ENCODE results near the gene STAC.

The STAC gene

DNA sequence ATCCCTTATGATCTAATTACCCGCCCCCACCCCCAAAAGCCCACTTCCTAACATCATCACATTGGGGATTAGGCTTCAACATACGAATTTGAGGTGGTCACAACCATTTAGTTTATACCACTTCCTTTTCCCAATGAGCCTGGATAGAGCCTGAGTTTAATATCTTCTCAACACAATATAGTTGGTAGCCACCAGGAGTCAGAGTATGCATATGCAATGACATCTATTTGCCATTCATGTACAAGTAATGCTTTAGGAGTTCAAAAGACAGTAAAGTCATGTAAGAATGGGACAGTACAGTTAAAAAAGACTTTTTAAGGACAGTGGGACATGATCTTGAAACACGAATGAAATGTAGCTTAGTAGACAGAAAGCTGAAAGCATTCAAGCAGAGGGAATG is 211.7 kb downstream of the STAC start:
- no peak for DNase-seq (ENCODE audit: low read depth in 2 of 2)

DNA sequence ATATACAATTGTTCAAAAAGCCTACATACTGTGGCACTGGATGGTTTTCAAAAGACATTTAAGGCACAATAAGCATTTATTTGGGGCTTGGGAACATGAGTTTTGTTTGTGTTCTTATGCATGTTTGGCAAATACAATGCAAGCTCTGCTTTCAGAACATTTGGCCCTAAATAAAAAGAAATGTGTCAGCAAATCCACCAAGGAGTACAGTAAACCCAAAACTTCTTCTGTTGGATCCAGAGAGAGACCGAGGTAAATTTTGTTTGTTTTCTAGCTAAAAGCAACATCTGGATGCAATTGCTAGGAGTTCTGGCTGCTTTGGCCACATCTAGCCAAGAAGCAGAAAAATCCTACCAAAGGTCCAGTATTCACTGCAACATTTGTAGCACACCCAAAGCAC is 215.2 kb downstream of the STAC start:
- no peak for DNase-seq (ENCODE audit: low read depth in 2 of 2)

DNA sequence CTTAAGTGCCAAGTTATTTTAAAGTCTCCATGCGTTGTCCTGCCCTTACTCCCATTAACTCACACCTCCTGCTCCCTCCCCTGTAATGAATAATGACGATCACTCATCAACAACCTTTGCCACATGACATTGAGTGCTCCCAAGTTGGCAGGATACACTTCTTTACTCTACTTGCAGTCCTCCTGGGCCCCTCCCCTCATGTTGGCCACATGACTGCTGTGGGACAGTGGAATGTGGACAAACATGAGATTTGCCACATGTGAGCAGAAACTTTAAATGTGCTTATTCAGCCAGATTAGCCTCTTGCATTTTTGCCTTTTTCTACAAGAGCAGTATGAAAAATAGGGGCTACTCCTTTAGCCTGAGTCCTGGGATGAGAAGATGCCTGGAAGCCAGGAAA is 216.1 kb downstream of the STAC start:
- DNase-seq (ENCODE audit: low read depth in 2 of 2), result no peak

DNA sequence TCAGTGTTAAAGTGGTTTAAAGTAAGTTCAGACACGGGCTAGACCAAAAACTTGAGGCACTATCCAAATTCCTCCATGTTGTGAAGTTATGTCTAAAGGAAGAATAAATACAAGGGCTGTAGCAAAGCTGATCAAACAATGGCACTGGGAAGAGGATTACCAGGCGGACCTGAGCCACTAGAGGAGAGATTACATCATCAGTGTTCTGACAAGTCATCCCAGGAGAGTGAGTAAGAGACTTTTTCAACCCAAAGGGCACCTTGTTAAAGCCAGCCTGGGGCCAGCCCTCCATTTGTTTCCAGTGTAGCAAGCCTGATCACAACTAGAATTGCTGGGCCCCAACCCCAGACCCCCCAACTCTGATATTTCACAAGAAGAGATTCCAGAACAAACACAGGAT is 217.1 kb downstream of the STAC start:
- DNase-seq (ENCODE audit: low read depth in 2 of 2), result no peak
